GM19328 (cell line): ENCODE results near the gene IMPDH2.

Experiments
- ATAC-seq: cut with Tn5 transposase; IDR thresholded peaks from one replicate; pipeline ENCODE4 v1.9.1; 2021; ENCODE audit warnings: mild to moderate bottlenecking, moderate library complexity; ENCODE audit not compliant: unreplicated experiment

IMPDH2 gene

GRCh38 chr3:48984663-48985062 lies 44.5 kb downstream of the IMPDH2 start:
- no peak for ATAC-seq

GRCh38 chr3:48983096-48983495 lies 46.1 kb downstream of the IMPDH2 start:
- ATAC-seq: no peak

GRCh38 chr3:48982686-48983085 lies 46.5 kb downstream of the IMPDH2 start:
- no peak for ATAC-seq

GRCh38 chr3:48982016-48982415 lies 47.2 kb downstream of the IMPDH2 start:
- ATAC-seq: no peak

GRCh38 chr3:48980295-48980694 lies 48.9 kb downstream of the IMPDH2 start:
- no peak for ATAC-seq

- no peak for ATAC-seq
Measured at GRCh38 chr3:48979451-48979850, 49.7 kb downstream of the IMPDH2 start.
